Activated CD8-positive, alpha-beta T cell treated with anti-CD3 and anti-CD28 coated beads, Interleukin-2, amount 10 ng/mL, durations not matched to agents 7 days and 5 days (primary cell): ENCODE measurements around the gene NEK10. TPM values are rescaled to one million over a fixed set of nuclear protein-coding genes. Genes with fewer than 3 reads are reported as not detected.
"Not testable (repeated sequence)": the region's sequence is repeated elsewhere in the genome, so short reads cannot be mapped to it uniquely, and the experiment has no call there.

ENCODE experiments used
- ATAC-seq: fragments of 150-1000 bp; cut with Tn5 transposase; one replicate; pipeline ENCODE4 v1.10.0; 2021; ENCODE audit warnings: moderate library complexity
- CTCF ChIA-PET: fragments of 350-600 bp; sonication (Branson Sonifier 250); formaldehyde crosslinking; loops from one replicate; lab custom pipeline; 2021; ENCODE audit warnings: antibody characterized with exemption; lab: Charles Lee
- POLR2A ChIA-PET: fragments of 350-600 bp; sonication (Branson Sonifier 250); formaldehyde crosslinking; loops from one replicate; lab custom pipeline; 2021; ENCODE audit warnings: antibody characterized with exemption; lab: Charles Lee
- DNase-seq: peaks from one replicate; pipeline ENCODE4 v3.0.0-alpha.2; 2020
- H3K27ac Mint-ChIP-seq: one replicate; pipeline ENCODE4 v1.8.0; 2021; ENCODE audit warnings: mild to moderate bottlenecking, mixed read lengths
- H3K27me3 Mint-ChIP-seq: one replicate; pipeline ENCODE4 v1.8.0; 2021; ENCODE audit warnings: low read depth, mixed read lengths
- H3K36me3 Mint-ChIP-seq: one replicate; pipeline ENCODE4 v1.8.0; 2021; ENCODE audit warnings: low read depth, mixed read lengths
- H3K4me1 Mint-ChIP-seq: one replicate; pipeline ENCODE4 v1.8.0; 2021; ENCODE audit warnings: low read depth, mixed read lengths
- H3K4me3 Mint-ChIP-seq: one replicate; pipeline ENCODE4 v1.8.0; 2021; ENCODE audit warnings: mild to moderate bottlenecking, mixed read lengths
- H3K9me3 Mint-ChIP-seq: one replicate; pipeline ENCODE4 v1.8.0; 2022; ENCODE audit warnings: mixed read lengths; ENCODE audit not compliant: insufficient read depth
- total RNA-seq, 2 experiments: library from RNA; stranded (reverse); gene quantifications; one replicate each; pipeline ENCODE4 v1.2.3, GENCODE V29; 2021

The NEK10 gene
- total RNA-seq, 2 experiments from 2014 or later: 0.74 to 0.81 TPM

DNA sequence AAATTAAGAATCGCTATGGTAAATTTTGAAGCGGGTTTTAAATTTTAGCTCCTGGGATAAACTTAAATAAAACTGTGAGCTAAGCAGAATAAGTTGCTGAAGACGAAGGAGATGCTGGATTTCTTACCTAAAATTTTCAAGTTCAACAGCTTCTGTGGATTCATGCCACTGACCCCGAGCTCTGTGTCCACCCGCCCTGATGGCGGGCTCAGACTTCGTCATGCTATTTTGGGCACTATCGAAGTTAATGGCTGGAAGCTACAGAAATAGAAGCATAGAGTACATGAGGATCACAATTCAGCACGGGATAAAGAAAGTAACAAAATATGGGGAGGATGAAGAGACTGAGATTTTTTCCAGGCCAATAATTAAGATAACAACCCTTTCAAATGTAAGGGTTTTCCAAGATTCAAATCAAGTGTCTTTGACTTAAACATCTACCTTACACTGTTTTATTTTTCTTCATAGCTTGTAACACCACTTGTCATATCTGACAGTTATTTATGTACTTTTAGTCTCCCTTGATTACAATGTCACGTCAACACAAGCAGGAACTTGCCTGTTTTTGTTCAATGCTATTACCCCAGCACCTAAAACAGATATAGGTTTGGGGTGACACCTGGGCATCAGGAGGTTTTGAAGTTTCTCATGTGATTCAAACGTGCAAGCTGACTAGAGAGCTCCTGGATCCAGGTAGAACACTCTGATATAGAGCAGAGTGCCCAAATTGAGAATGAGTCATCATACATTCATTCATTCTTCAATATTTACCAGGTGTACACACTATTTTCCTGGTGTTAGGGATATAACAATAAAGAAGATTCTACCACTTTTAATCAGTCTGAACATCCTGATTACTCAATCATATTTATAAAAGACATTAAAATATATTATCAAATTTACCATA lies 23.0 kb downstream of the NEK10 start:
- Mint-ChIP-seq H3K36me3 (no peaks in the 10 kb centered on the region), H3K9me3 (no peaks in the 10 kb centered on the region), H3K27ac (no peak overlapping the region), H3K27me3 (peaks cover 2% of the 10 kb centered on the region), H3K4me3 (no peak overlapping the region), H3K4me1 (peaks cover 12% of the 10 kb centered on the region)
- CTCF ChIA-PET: interaction anchor here (1.0 to 1.7 kb wide), 6 partner anchors 8 to 335 kb away, joined by 3 to 10 read pairs (median 3); partner anchors contain the start of gene NEK10
- DNase-seq (no peak), ATAC-seq (no peak)
- POLR2A ChIA-PET: interaction anchor here (1.0 kb wide), 1 partner anchor 138 kb away, joined by 4 read pairs; the partner anchor contains the start of gene SLC4A7

DNA sequence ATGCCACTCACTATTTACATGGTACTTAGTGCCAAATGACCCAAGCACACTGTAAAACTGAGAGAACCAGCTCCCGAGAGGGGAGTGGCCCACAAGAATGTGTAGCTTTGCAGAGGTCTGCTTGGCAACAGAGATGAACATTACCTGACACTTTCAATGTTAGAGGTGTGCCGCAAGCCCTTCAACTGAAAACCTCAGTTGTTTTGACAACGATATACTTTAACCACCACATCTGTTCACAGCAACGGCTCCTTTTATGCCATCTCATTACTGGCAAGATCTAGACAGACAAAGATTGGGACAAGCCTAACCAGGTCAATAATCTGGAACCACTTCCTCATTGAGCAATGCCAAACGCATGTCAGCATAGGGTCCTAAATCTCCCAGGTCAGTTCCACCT lies 23.7 kb downstream of the NEK10 start:
- H3K36me3 Mint-ChIP-seq: no peaks in the 10 kb centered on the region
- H3K4me1 Mint-ChIP-seq: peaks cover 15% of the 10 kb centered on the region
- ATAC-seq (peak; percentile 85), DNase-seq (peak; percentile 42)
- peaks cover 2% of the 10 kb centered on the region for H3K27me3 Mint-ChIP-seq
- ChIA-PET POLR2A (interaction anchor here (1.0 kb wide), 1 partner anchor 139 kb away, joined by 4 read pairs; the partner anchor contains the start of gene SLC4A7), CTCF (interaction anchor here (1.0 to 1.5 kb wide), 5 partner anchors 9 to 336 kb away, joined by 3 to 10 read pairs (median 3); partner anchors contain the start of gene NEK10)
- no peak overlapping the region for H3K27ac Mint-ChIP-seq
- H3K4me3 Mint-ChIP-seq: no peak overlapping the region
- H3K9me3 Mint-ChIP-seq: no peaks in the 10 kb centered on the region

DNA sequence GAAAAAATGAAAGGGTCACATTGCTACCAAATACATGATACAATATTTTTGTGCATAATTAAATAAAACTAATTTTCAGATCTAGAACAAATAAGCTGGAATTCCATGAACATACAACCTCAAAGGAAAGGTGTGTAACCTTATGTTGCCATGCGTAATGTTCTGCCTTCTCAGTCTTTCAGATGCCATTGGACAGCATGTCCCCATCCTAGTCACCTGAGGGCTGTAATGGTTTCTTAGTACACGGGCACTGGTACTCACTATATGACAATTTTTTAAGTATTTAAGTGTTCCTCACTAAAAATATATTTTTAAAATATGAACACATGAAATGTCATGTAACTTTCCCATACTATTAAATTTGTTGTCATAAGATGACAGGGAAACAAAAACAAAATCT lies 24.1 kb downstream of the NEK10 start:
- Mint-ChIP-seq H3K36me3 (no peaks in the 10 kb centered on the region), H3K4me3 (no peak overlapping the region), H3K9me3 (no peaks in the 10 kb centered on the region), H3K27me3 (peaks cover 2% of the 10 kb centered on the region), H3K27ac (no peak overlapping the region), H3K4me1 (peaks cover 14% of the 10 kb centered on the region)
- ChIA-PET CTCF (interaction anchor here (1.0 to 1.2 kb wide), 3 partner anchors 13 to 24 kb away, joined by 3 to 4 read pairs (median 3); partner anchors contain the start of gene NEK10), POLR2A (no interaction called here)
- DNase-seq (no peak), ATAC-seq (no peak)

DNA sequence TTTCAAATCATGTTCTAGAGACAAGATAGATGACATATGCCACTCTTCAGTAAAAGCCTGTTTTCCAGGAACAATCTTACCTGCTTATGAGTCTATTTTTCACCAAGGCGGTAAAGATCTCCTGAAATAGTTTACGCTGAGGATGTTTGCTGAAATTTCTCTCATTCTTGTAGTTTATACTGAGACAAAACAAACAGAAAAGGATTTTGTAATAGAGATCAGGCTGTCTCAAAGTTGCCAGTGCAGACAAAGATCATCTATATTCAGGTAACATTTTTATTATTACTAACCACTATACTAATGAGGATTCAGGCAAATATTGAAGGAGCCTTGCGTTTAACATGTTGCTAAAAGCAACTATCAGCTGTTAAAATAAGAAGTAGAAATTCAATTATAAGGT lies 25.0 kb downstream of the NEK10 start:
- CTCF ChIA-PET: interaction anchor here (1.2 kb wide), 1 partner anchor 13 kb away, joined by 4 read pairs; no protein-coding TSS in a partner anchor
- H3K9me3 Mint-ChIP-seq: no peaks in the 10 kb centered on the region
- no peak overlapping the region for H3K4me3 Mint-ChIP-seq

DNA sequence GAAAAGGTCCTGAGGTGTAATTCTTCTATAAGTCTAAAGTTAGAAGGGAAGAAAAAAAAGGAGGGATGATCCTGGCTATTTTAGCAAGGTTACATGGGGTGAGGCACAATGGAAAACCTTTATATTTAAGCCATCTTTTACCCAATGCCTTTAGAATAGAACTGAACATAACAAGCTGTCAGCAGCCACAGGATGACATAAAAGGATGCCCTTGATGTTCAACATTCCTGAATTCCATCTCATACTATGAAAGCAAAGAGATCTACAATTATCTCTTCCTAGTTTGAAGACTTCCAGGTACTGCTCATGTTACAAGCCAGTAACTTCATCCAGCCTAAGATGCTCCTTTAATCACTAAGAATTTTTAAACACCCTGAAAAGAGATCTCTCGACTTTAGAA lies 26.9 kb downstream of the NEK10 start:
- Mint-ChIP-seq H3K9me3 (no peaks in the 10 kb centered on the region), H3K4me3 (no peak overlapping the region), H3K27ac (no peak overlapping the region), H3K4me1 (peaks cover 8% of the 10 kb centered on the region), H3K36me3 (no peaks in the 10 kb centered on the region), H3K27me3 (peaks cover 2% of the 10 kb centered on the region)
- POLR2A ChIA-PET: no interaction called here
- DNase-seq: no peak
- ATAC-seq: no peak
- CTCF ChIA-PET: no interaction called here

More for the DNA sequence above, 25.0 kb downstream of the NEK10 start:
- Mint-ChIP-seq H3K36me3 (no peaks in the 10 kb centered on the region), H3K27me3 (peaks cover 2% of the 10 kb centered on the region), H3K27ac (no peak overlapping the region), H3K4me1 (peaks cover 8% of the 10 kb centered on the region)
- DNase-seq: no peak
- POLR2A ChIA-PET: no interaction called here
- no peak for ATAC-seq

DNA sequence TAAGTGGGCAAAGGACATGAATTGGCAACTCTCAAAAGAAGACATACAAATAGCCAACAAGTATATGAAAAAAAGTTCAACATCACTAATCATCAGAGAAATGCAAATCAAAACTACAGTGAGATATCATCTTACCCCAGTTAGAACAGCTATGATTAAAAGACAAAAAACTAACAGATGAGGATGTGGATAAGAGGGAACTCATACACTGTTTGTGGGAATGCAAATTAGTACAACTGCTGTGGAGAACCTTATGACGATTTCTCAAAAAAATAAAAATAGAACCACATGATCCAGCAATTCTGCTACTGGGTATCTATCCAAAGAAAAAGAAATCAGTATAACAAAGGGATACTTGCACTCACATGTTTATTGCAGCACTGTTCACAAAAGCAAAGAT lies 28.6 kb downstream of the NEK10 start:
- Mint-ChIP-seq H3K27ac (no peak overlapping the region), H3K4me3 (no peak overlapping the region), H3K9me3 (no peaks in the 10 kb centered on the region), H3K36me3 (no peaks in the 10 kb centered on the region), H3K27me3 (peaks cover 3% of the 10 kb centered on the region), H3K4me1 (peaks cover 7% of the 10 kb centered on the region)
- DNase-seq (no peak), ATAC-seq (no peak)
- CTCF ChIA-PET: no interaction called here
- POLR2A ChIA-PET: interaction anchor here (0.6 kb wide), 1 partner anchor 14 kb away, joined by 3 read pairs; no protein-coding TSS in a partner anchor

DNA sequence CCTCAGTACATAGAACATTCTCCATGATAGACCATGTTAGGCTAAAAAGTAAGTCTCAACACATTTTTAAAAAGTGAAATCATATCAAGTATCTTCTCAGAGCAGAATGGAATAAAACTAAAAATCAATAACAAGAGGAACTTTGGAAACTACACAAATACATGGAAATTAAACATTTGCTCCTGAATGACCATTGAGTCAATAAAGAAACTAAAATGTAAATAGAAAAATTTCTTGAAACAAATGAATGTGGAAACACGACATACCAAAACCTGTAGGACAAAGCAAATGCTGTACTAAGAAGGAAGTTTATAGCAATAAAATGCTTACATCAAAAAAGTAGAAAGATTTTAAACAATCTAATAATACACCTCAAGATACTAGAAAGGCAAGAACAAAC lies 33.6 kb downstream of the NEK10 start:
- Mint-ChIP-seq H3K9me3 (no peaks in the 10 kb centered on the region), H3K4me3 (no peak overlapping the region), H3K4me1 (peaks cover 2% of the 10 kb centered on the region), H3K36me3 (no peaks in the 10 kb centered on the region), H3K27ac (no peak overlapping the region), H3K27me3 (peaks cover 2% of the 10 kb centered on the region)
- no peak for DNase-seq
- no peak for ATAC-seq
- ChIA-PET CTCF (no interaction called here), POLR2A (no interaction called here)

DNA sequence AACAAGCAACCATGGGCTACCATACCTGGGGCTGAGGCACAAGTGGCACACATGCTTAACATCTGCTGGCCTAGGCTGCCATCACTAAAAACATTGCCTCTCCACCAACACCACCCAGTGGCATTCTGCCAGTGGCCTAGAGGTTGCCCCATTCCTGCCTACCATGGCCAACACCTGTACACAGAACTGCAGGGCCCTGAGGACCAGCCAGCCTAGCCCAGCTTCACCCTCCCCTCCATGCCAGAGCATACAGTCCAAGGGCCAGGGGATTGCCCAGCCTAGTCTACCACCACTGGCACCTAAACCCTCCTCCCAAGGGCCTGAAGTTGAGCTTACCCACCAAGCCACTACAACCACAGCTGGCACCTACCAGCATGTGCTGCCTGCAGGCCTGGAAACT lies 35.3 kb downstream of the NEK10 start:
- ATAC-seq (no peak), DNase-seq (no peak)
- Mint-ChIP-seq H3K27me3 (peaks cover 2% of the 10 kb centered on the region), H3K9me3 (no peaks in the 10 kb centered on the region), H3K36me3 (no peaks in the 10 kb centered on the region), H3K4me1 (no peaks in the 10 kb centered on the region), H3K27ac (no peak overlapping the region), H3K4me3 (no peak overlapping the region)
- ChIA-PET POLR2A (no interaction called here), CTCF (no interaction called here)

DNA sequence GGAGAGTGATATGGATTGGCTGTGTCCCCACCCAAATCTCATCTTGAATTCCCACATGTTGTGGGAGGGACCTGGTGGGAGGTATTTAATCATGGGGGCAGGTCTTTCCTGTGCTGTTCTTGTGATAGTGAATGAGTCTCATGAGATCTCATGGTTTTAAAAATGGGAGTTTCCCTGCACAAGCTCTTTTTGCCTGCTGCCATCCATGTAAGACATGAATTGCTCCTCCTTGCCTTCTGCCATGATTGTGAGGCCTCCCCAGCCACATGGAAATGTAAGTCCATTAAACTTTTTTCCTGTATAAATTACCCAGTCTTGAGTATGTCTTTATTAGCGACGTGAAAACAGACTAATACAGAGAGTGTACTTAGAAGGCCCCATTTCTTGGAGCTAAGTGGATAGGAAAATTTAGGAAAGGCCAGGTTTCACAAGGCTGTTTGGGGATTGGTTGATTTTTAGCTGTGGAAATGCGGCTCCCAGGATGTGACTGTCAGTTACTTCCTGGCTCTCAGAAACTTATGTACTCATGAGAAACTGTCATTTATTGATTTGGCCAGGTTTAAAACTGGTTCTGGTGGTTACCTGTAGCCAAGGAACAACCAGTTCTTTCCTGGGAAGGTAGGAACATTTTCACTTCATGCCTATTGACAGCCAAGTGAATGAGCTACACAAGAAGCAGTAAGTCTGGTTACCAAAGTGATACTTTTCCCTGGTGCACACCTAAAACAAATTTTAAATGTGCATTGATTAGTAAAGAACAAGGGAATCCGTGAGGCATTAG lies 40.0 kb downstream of the NEK10 start:
- H3K4me1 Mint-ChIP-seq, H3K27ac Mint-ChIP-seq, H3K4me3 Mint-ChIP-seq, DNase-seq, ATAC-seq, POLR2A ChIA-PET, H3K27me3 Mint-ChIP-seq, H3K36me3 Mint-ChIP-seq, H3K9me3 Mint-ChIP-seq, CTCF ChIA-PET: not testable (repeated sequence)

DNA sequence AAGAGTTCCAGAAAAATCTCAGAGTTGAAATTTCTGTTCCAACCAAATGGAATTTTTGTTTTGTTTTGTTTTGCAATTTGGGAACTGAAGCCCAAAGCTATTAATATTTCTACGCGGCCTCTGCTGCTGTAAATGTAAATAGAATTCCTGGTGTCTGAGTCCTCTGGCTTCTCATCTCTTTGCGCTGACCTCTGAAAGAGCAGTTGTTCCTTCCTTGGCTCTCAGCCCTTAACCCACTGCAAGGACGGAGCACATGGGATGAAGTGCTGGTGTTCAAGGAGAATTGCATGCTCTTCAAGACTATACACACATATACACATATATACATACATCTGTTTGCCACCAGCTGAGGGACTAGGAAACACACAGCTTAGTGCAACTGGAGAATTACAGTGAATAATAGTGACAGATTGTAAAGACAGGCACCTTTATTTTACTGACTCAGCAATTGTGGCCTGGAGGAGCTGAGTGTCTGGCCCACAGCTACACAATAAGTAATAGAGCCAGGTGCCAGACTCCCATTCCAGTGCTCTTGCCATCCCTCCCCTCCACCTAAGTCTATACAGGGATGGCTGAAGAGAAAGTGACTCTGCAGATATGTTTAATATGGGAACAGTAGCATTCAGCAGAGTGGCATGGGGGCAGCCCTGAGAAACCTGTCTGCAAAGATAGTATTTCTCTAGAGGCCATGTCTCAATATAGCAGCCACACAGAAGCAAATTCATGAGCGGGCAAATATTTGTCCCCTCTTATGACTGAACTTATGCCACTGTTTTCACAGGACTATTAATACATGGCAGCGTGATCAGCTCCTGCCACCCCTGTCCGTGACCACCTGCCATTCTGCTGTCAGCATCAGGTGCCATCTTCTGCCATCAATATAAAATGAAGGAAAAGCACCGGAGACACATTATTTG lies 42.3 kb downstream of the NEK10 start:
- H3K4me3 Mint-ChIP-seq: no peak overlapping the region
- POLR2A ChIA-PET: no interaction called here
- no peak overlapping the region for H3K27ac Mint-ChIP-seq
- H3K9me3 Mint-ChIP-seq: no peaks in the 10 kb centered on the region
- ATAC-seq (no peak), DNase-seq (no peak)
- no peaks in the 10 kb centered on the region for H3K27me3 Mint-ChIP-seq
- no peaks in the 10 kb centered on the region for H3K36me3 Mint-ChIP-seq
- H3K4me1 Mint-ChIP-seq: no peaks in the 10 kb centered on the region
- CTCF ChIA-PET: interaction anchor here (0.6 to 1.3 kb wide), 3 partner anchors 22 to 140 kb away, joined by 3 to 4 read pairs (median 3); no protein-coding TSS in a partner anchor

DNA sequence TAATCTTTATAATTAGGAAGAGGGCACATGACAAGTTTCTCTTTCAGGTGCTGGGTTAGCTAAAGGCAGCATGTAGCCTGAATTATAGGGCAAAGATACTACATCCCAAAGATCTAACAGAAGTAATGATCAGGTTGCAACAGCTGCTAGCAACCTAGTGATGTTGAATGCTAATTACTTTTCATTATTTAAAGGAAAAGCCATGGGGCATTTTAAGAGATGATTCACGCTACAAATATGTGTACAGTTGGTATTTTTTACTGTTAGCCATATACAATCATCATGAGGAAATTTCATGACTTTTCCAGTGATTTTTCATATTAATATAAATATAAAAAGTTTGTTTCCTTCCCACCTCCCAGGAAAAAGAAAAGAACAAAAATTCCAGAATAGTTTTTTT lies 43.0 kb downstream of the NEK10 start:
- ChIA-PET POLR2A (no interaction called here), CTCF (interaction anchor here (0.6 to 1.5 kb wide), 5 partner anchors 23 to 141 kb away, joined by 3 to 5 read pairs (median 3); no protein-coding TSS in a partner anchor)
- no peak for DNase-seq
- Mint-ChIP-seq H3K36me3 (no peaks in the 10 kb centered on the region), H3K9me3 (no peaks in the 10 kb centered on the region), H3K4me3 (no peak overlapping the region), H3K27ac (no peak overlapping the region), H3K27me3 (no peaks in the 10 kb centered on the region), H3K4me1 (no peaks in the 10 kb centered on the region)
- no peak for ATAC-seq
